HCT116 (cell line): ENCODE measurements around the gene THBD. TPM values are rescaled to one million over a fixed set of nuclear protein-coding genes. Genes with fewer than 3 reads are reported as not detected.

Experiments
- ATAC-seq: fragments of 200-7000 bp; cut with Tn5 transposase; 2 replicates; pipeline ENCODE4 v1.9.1; 2020; ENCODE audit warnings: mild to moderate bottlenecking, moderate library complexity
- BruUV-seq: library from RNA; stranded (reverse); fragments of 400-500 nt; replicated peaks from 2 replicates; lab custom pipeline; 2021; lab: Mats Ljungman, UMichigan
- CTCF ChIA-PET: fragments of 300-600 bp; sonication (Branson Sonifier 250); formaldehyde crosslinking; loops from one replicate; lab custom pipeline; 2021; ENCODE audit warnings: antibody characterized with exemption; lab: Charles Lee
- POLR2A ChIA-PET: fragments of 300-600, 350-600 bp; sonication (Branson Sonifier 250); formaldehyde crosslinking; loops from one replicate; lab custom pipeline; 2021; ENCODE audit warnings: antibody characterized with exemption; lab: Charles Lee
- RAD21 ChIA-PET, 2 experiments: fragments of 300-600 bp; sonication (Branson Sonifier 250); formaldehyde crosslinking; loops; one replicate each; lab custom pipeline; 2023; ENCODE audit warnings: low total read pairs in 2 of 2; ENCODE audit not compliant: uncharacterized antibody in 2 of 2, unreplicated experiment in 2 of 2, low non-redundant PET in 1 of 2; lab: Charles Lee
- DNase-seq: peaks from one replicate; pipeline ENCODE4 v3.0.0-alpha.2; 2010; ENCODE audit warnings: low read depth, low spot score
- H2AFZ ChIP-seq: fragments of 200-600 bp; shearing (Covaris generic), sonication (generic); 2 replicates; pipeline ENCODE4 v1.6.1; 2017; ENCODE audit warnings: low read depth, mixed run types, mixed read lengths, antibody characterized with exemption, low read length; ENCODE audit not compliant: poor library complexity, severe bottlenecking
- H3K27ac ChIP-seq: 2 replicates; pipeline ENCODE4 v1.5.1; 2012; ENCODE audit warnings: low read depth, low read length
- H3K27me3 ChIP-seq: fragments of 200-600 bp; sonication (generic); 2 replicates; pipeline ENCODE4 v1.6.1; 2016; ENCODE audit warnings: mixed run types, low read length, mixed read lengths; ENCODE audit not compliant: insufficient read depth
- H3K36me3 ChIP-seq, 2 experiments: fragments of 200-500 bp in 1 of 2; fragments of 200-600 bp in 1 of 2; sonication (Bioruptor generic) in 1 of 2; sonication (generic) in 1 of 2; 2 replicates each; pipeline versions ENCODE4 v1.5.1 to v1.6.1; 2014 to 2016; ENCODE audit warnings: low read length in 2 of 2, inconsistent platforms in 1 of 2, mixed read lengths in 1 of 2, mixed run types in 1 of 2; ENCODE audit not compliant: insufficient read depth in 2 of 2, control insufficient read depth in 1 of 2
- H3K4me1 ChIP-seq, 2 experiments: fragments of 200-600 bp in 1 of 2; sonication (generic) in 1 of 2; 2 replicates each; pipeline versions ENCODE4 v1.5.1 to v1.6.1; 2012 to 2017; ENCODE audit warnings: low read length in 2 of 2, inconsistent platforms in 1 of 2, mild to moderate bottlenecking in 1 of 2, mixed read lengths in 1 of 2, mixed run types in 1 of 2, moderate library complexity in 1 of 2; ENCODE audit not compliant: insufficient read depth in 2 of 2, control insufficient read depth in 1 of 2
- H3K4me2 ChIP-seq: fragments of 200-600 bp; sonication (generic); 2 replicates; pipeline ENCODE4 v1.6.1; 2017; ENCODE audit warnings: mixed run types, low read length, mixed read lengths
- H3K4me3 ChIP-seq, 2 experiments: fragments of 200-600 bp in 1 of 2; sonication (generic) in 1 of 2; replicated peaks in 1 of 2; 2 replicates each; pipeline ENCODE4 v1.5.1; 2011 to 2016; ENCODE audit warnings: low read length in 2 of 2, control low read depth in 1 of 2, low read depth in 1 of 2, mild to moderate bottlenecking in 1 of 2, mixed read lengths in 1 of 2, mixed run types in 1 of 2
- H3K79me2 ChIP-seq: fragments of 200-600 bp; sonication (generic); 2 replicates; pipeline ENCODE4 v1.6.1; 2017; ENCODE audit warnings: mild to moderate bottlenecking, mixed run types, low read length, moderate library complexity, mixed read lengths; ENCODE audit not compliant: insufficient read depth
- H3K9ac ChIP-seq: fragments of 200-600 bp; sonication (generic); 2 replicates; pipeline ENCODE4 v1.6.1; 2016; ENCODE audit warnings: low read length, mixed read lengths
- H3K9me2 ChIP-seq: fragments of 200-600 bp; sonication (generic), shearing (Covaris generic); 2 replicates; pipeline ENCODE4 v1.6.1; 2017; ENCODE audit warnings: mixed run types, mild to moderate bottlenecking, moderate library complexity; ENCODE audit not compliant: insufficient read depth
- H3K9me3 ChIP-seq, 2 experiments: fragments of 200-500 bp in 1 of 2; fragments of 200-600 bp in 1 of 2; sonication (Bioruptor generic) in 1 of 2; sonication (generic) in 1 of 2; 2 replicates each; pipeline ENCODE4 v1.6.1; 2014 to 2017; ENCODE audit warnings: low read length in 2 of 2, mixed read lengths in 2 of 2, inconsistent platforms in 1 of 2, low read depth in 1 of 2, mild to moderate bottlenecking in 1 of 2, mixed run types in 1 of 2, moderate library complexity in 1 of 2; ENCODE audit not compliant: control insufficient read depth in 1 of 2, insufficient read depth in 1 of 2
- H4K20me1 ChIP-seq: fragments of 200-600 bp; sonication (generic), shearing (Covaris generic); 2 replicates; pipeline ENCODE4 v1.6.1; 2017; ENCODE audit warnings: mixed run types, mild to moderate bottlenecking, moderate library complexity; ENCODE audit not compliant: insufficient read depth
- ATF3 ChIP-seq: IDR thresholded peaks from 2 replicates; pipeline ENCODE4 v1.6.1; 2012
- CBX3 ChIP-seq: IDR thresholded peaks from 2 replicates; pipeline ENCODE4 v1.6.1; 2012; ENCODE audit warnings: low read depth
- CEBPB ChIP-seq: IDR thresholded peaks from 2 replicates; pipeline ENCODE4 v1.6.1; 2012; ENCODE audit warnings: low read depth
- CTCF ChIP-seq, 3 experiments: fragments of 200-600 bp in 1 of 3; sonication (generic) in 1 of 3; IDR thresholded peaks in 2 of 3; conservative IDR thresholded peaks in 1 of 3; 2 replicates each; pipeline ENCODE4 v1.5.1; 2012 to 2017; ENCODE audit warnings: low read depth in 2 of 3, low read length in 2 of 3, antibody characterized with exemption in 1 of 3, borderline replicate concordance in 1 of 3, control low read depth in 1 of 3, mild to moderate bottlenecking in 1 of 3, mixed read lengths in 1 of 3, mixed run types in 1 of 3, moderate library complexity in 1 of 3; ENCODE audit not compliant: insufficient read depth in 1 of 3
- EGR1 ChIP-seq: IDR thresholded peaks from 2 replicates; pipeline ENCODE4 v1.6.1; 2012; ENCODE audit warnings: low read depth
- EZH2 ChIP-seq: fragments of 200-600 bp; sonication (generic); IDR thresholded peaks from 2 replicates; pipeline ENCODE4 v1.6.1; 2017; ENCODE audit warnings: antibody characterized with exemption, mixed run types
- FOSL1 ChIP-seq: IDR thresholded peaks from 2 replicates; pipeline ENCODE4 v1.6.1; 2012; ENCODE audit warnings: low read depth
- JUND ChIP-seq: IDR thresholded peaks from 2 replicates; pipeline ENCODE4 v1.6.1; 2012
- MAX ChIP-seq: IDR thresholded peaks from 2 replicates; pipeline ENCODE4 v1.6.1; 2012
- POLR2A ChIP-seq: IDR thresholded peaks from 2 replicates; pipeline ENCODE4 v1.7.0; 2011; ENCODE audit warnings: borderline replicate concordance; ENCODE audit not compliant: insufficient read depth, insufficient read length; ENCODE audit errors: extremely low read depth
- SIN3A ChIP-seq: IDR thresholded peaks from 2 replicates; pipeline ENCODE4 v1.6.1; 2012; ENCODE audit warnings: low read depth
- SP1 ChIP-seq: IDR thresholded peaks from 2 replicates; pipeline ENCODE4 v1.6.1; 2012; ENCODE audit warnings: low read depth
- SRF ChIP-seq: IDR thresholded peaks from 2 replicates; pipeline ENCODE4 v1.6.1; 2012; ENCODE audit warnings: low read depth
- TCF7L2 ChIP-seq: IDR thresholded peaks from 2 replicates; pipeline ENCODE4 v1.7.0; 2011; ENCODE audit warnings: borderline replicate concordance, inconsistent platforms; ENCODE audit not compliant: insufficient read depth, insufficient read length; ENCODE audit errors: extremely low read depth
- ZBTB33 ChIP-seq: IDR thresholded peaks from 2 replicates; pipeline ENCODE4 v1.6.1; 2011; ENCODE audit warnings: mild to moderate bottlenecking, low read length, moderate library complexity; ENCODE audit not compliant: insufficient replicate concordance; ENCODE audit errors: extremely low read depth
- ZFX ChIP-seq: fragments of 450-650 bp; IDR thresholded peaks from 2 replicates; pipeline ENCODE4 v1.6.1; 2017
- ZNF274 ChIP-seq: fragments of 200-500 bp; sonication (Bioruptor generic); IDR thresholded peaks from 2 replicates; pipeline ENCODE4 v1.6.1; 2014; ENCODE audit warnings: mild to moderate bottlenecking, low read depth, low read length, inconsistent platforms
- intact Hi-C: fragments of 100-400 bp; cut with micrococcal nuclease; formaldehyde crosslinking; loops from 2 replicates; pipeline ENCODE4 v1.10.0; 2022
- total RNA-seq: library from RNA; stranded (reverse); gene quantifications from one replicate; pipeline ENCODE4 v1.2.1, GENCODE V29; 2021; ENCODE audit not compliant: unreplicated experiment

THBD gene
- total RNA-seq, 1 experiment from 2014 or later, result 0.39 TPM

GRCh38 chr20:23095499-23095898, 46.0 kb upstream of the THBD start:
- no TSS peak for BruUV-seq
- Histone ChIP-seq H3K4me1 (peaks cover 0 to 10% of the 10 kb centered on the region in 2 experiments; a peak in 3 of 4 replicates), H3K36me3 (no peaks in the 10 kb centered on the region), H3K4me2 (no peak overlapping the region), H3K79me2 (no peaks in the 10 kb centered on the region), H3K27ac (no peak overlapping the region), H3K9ac (no peak overlapping the region), H3K9me3 (no peaks in the 10 kb centered on the region)
- ChIA-PET RAD21 (no interaction called here), POLR2A (interaction anchor here (0.6 kb wide), 1 partner anchor 70 kb away, joined by 3 read pairs; no protein-coding TSS in a partner anchor), CTCF (interaction anchor here (0.5 to 1.2 kb wide), 2 partner anchors 45 to 106 kb away, joined by 3 to 4 read pairs; no protein-coding TSS in a partner anchor)
- ATAC-seq, result no peak
- intact Hi-C loops, result no loop called here
- no peak for DNase-seq
- TF ChIP-seq SIN3A, result no peak
- no peak for TF ChIP-seq EZH2
- no peak for TF ChIP-seq CBX3
- TF ChIP-seq EGR1, result no peak
- TF ChIP-seq SRF, result no peak
- TF ChIP-seq, all 23 proteins: peak for 0
- no peak overlapping the region for H2AFZ ChIP-seq
- no peaks in the 10 kb centered on the region for H3K9me2 ChIP-seq
- no peaks in the 10 kb centered on the region for H4K20me1 ChIP-seq
- no peak overlapping the region for H3K4me3 ChIP-seq
- H3K27me3 ChIP-seq, result peaks cover 27% of the 10 kb centered on the region

GRCh38 chr20:23094927-23095326, 45.5 kb upstream of the THBD start:
- no peak for ATAC-seq
- H2AFZ ChIP-seq, result no peak overlapping the region
- H3K9me2 ChIP-seq, result no peaks in the 10 kb centered on the region
- intact Hi-C loops, result no loop called here
- BruUV-seq, result no TSS peak
- ChIA-PET POLR2A (no interaction called here), RAD21 (no interaction called here), CTCF (no interaction called here)
- H4K20me1 ChIP-seq, result no peaks in the 10 kb centered on the region
- no peaks in the 10 kb centered on the region for H3K36me3 ChIP-seq
- H3K27me3 ChIP-seq, result peaks cover 27% of the 10 kb centered on the region
- H3K79me2 ChIP-seq, result no peaks in the 10 kb centered on the region
- DNase-seq, result no peak
- H3K27ac ChIP-seq, result no peak overlapping the region
- no peaks in the 10 kb centered on the region for H3K9me3 ChIP-seq
- no peak overlapping the region for H3K9ac ChIP-seq
- H3K4me1 ChIP-seq, result peaks cover 0 to 10% of the 10 kb centered on the region in 2 experiments; a peak in 3 of 4 replicates
- no peak overlapping the region for H3K4me3 ChIP-seq
- no peak overlapping the region for H3K4me2 ChIP-seq
- TF ChIP-seq JUND (no peak), SP1 (no peak), ATF3 (no peak), TCF7L2 (no peak), CBX3 (no peak), FOSL1 (no peak), ZFX (no peak), CTCF (IDR thresholded peaks at IDR 0.05 in 2 of 3, conservative IDR thresholded peaks at IDR 0.05 in 1 of 3; ENCODE audit: borderline replicate concordance in 1 of 3, insufficient read depth in 1 of 3, low read depth in 2 of 3, low read length in 2 of 3) (no peak), SRF (no peak), SIN3A (no peak), MAX (no peak), ZBTB33 (no peak), CEBPB (no peak), ZNF274 (no peak), POLR2A (no peak)
